WERI-Rb-1 (cell line): ENCODE measurements around the gene TGFBR3.

Experiments
- DNase-seq: peaks from one replicate; pipeline ENCODE4 v3.0.0-alpha.2; 2020
- H3K27ac ChIP-seq: fragments of 250-450 bp; sonication (Bioruptor Pico); 2 replicates; pipeline ENCODE4 v1.5.1; 2020; ENCODE audit warnings: mild to moderate bottlenecking, moderate library complexity
- H3K27me3 ChIP-seq: fragments of 250-450 bp; sonication (Bioruptor Pico); 2 replicates; pipeline ENCODE4 v1.5.1; 2021; ENCODE audit warnings: mild to moderate bottlenecking, low read depth, moderate library complexity; ENCODE audit not compliant: insufficient read depth, severe bottlenecking
- H3K36me3 ChIP-seq: fragments of 250-450 bp; sonication (Bioruptor Pico); 2 replicates; pipeline ENCODE4 v1.5.1; 2020; ENCODE audit warnings: mild to moderate bottlenecking, moderate library complexity
- H3K4me3 ChIP-seq: 2 replicates; pipeline ENCODE4 v1.5.1; 2011; ENCODE audit warnings: low read depth, mild to moderate bottlenecking, control low read depth, low read length
- H3K9me3 ChIP-seq: fragments of 250-450 bp; sonication (Bioruptor Pico); 2 replicates; pipeline ENCODE4 v1.5.1; 2021; ENCODE audit warnings: mild to moderate bottlenecking, moderate library complexity; ENCODE audit not compliant: severe bottlenecking
- TF ChIP-seq, protein P1 (sequence below): IDR thresholded peaks from 2 replicates; pipeline ENCODE4 v1.5.1; 2011; ENCODE audit warnings: low read depth, mild to moderate bottlenecking, control low read depth, inconsistent platforms, low read length

TGFBR3 gene

DNA sequence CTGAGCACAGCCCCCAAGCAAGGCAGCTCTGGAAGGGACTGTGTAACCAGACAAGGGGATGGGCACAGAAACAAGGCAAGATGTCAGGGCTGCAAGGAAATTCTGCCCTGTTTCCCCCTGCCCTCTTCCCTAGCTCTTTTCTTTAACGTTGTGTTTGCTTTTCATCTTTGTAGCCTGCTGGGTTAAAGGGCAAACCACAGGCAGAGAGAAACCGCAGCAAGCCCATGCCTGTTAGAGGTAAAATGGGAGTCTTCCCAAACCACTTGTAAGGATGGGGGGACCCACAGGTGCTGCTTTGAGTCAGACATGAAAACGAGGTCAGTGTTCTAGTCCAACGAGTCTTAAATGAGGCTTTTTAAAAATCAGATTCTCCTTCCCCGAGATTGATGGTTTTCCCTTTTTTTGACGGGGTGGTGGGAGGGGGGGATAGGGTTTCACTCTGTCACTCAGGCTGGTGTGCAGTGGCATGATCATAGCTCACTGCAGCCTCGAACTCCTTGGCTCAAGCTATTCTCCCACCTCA lies 13.3 kb downstream of the TGFBR3 start:
- Histone ChIP-seq H3K27me3 (no peaks in the 10 kb centered on the region), H3K27ac (no peak overlapping the region), H3K9me3 (no peaks in the 10 kb centered on the region), H3K4me3 (no peak overlapping the region), H3K36me3 (no peaks in the 10 kb centered on the region)
- TF ChIP-seq, protein P1, sequence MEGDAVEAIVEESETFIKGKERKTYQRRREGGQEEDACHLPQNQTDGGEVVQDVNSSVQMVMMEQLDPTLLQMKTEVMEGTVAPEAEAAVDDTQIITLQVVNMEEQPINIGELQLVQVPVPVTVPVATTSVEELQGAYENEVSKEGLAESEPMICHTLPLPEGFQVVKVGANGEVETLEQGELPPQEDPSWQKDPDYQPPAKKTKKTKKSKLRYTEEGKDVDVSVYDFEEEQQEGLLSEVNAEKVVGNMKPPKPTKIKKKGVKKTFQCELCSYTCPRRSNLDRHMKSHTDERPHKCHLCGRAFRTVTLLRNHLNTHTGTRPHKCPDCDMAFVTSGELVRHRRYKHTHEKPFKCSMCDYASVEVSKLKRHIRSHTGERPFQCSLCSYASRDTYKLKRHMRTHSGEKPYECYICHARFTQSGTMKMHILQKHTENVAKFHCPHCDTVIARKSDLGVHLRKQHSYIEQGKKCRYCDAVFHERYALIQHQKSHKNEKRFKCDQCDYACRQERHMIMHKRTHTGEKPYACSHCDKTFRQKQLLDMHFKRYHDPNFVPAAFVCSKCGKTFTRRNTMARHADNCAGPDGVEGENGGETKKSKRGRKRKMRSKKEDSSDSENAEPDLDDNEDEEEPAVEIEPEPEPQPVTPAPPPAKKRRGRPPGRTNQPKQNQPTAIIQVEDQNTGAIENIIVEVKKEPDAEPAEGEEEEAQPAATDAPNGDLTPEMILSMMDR, result no peak
- no peak for DNase-seq

DNA sequence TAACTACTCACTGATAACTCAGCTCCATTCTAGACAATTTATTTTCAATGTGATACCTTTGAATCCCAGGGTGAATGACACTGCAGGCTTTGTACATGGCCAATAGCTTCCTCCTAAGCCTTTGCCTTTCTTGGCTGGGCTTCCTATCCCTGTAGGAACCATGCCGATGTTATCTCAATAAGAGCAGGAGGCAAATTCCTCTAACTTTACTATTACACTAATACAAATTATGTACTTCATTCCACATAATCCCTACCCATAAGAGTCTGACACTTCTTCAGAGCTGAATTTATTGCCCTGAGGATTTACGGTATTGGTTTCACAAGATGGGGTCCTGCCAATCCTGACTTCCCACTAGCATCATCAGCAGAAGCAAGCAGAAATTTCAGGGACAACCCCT lies 14.0 kb downstream of the TGFBR3 start:
- no peaks in the 10 kb centered on the region for H3K9me3 ChIP-seq
- H3K27ac ChIP-seq, result no peak overlapping the region
- no peaks in the 10 kb centered on the region for H3K36me3 ChIP-seq
- H3K4me3 ChIP-seq, result no peak overlapping the region
- no peak for DNase-seq
- TF ChIP-seq, protein P1, result no peak
- H3K27me3 ChIP-seq, result no peaks in the 10 kb centered on the region

DNA sequence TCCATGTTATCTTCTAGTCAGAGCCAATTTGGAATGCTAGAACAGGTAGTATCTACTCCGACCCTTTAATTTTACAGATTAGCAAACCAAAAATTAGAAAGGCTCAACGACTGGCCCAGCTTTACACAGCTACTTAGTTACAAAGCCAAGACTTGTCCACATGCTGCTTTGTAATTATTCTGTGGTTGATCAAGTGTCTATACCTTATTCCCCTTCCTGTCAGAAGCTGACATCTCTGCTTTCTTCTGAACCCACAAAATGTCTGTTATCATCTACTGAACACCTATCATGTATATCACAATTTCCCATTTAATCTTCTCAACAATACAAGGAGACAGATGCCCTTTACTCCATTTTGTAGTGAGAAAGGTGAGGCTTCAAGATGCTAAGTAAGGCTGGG lies 15.6 kb downstream of the TGFBR3 start:
- Histone ChIP-seq H3K27ac (no peak overlapping the region), H3K36me3 (no peaks in the 10 kb centered on the region), H3K27me3 (no peaks in the 10 kb centered on the region), H3K4me3 (no peak overlapping the region), H3K9me3 (no peaks in the 10 kb centered on the region)
- DNase-seq, result no peak
- TF ChIP-seq, protein P1, result no peak

DNA sequence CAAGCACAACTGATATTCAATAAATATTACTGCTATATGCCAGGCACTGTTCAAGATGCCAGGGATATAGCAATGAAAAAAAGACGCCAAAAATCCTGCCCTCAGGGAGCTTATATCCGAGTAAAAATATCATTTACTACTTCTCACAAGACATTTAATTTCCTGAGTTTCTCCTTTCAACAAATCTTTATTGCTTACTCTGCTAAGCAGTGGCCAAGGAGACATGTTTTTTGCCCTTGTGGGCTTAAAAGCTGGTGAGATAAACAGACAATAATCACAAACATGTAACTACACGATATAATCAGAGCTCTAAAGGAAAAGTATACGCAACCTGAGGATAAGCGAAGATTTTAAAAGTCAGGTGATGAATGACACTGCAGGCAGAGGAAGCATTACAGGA lies 19.5 kb downstream of the TGFBR3 start:
- DNase-seq, result no peak
- Histone ChIP-seq H3K27ac (0 out of 2 replicates have a peak overlapping the region, but pooled peaks have one; percentile 23), H3K4me3 (peak overlapping the region; percentile 30), H3K36me3 (no peaks in the 10 kb centered on the region), H3K9me3 (no peaks in the 10 kb centered on the region), H3K27me3 (no peaks in the 10 kb centered on the region)
- TF ChIP-seq, protein P1, result no peak

DNA sequence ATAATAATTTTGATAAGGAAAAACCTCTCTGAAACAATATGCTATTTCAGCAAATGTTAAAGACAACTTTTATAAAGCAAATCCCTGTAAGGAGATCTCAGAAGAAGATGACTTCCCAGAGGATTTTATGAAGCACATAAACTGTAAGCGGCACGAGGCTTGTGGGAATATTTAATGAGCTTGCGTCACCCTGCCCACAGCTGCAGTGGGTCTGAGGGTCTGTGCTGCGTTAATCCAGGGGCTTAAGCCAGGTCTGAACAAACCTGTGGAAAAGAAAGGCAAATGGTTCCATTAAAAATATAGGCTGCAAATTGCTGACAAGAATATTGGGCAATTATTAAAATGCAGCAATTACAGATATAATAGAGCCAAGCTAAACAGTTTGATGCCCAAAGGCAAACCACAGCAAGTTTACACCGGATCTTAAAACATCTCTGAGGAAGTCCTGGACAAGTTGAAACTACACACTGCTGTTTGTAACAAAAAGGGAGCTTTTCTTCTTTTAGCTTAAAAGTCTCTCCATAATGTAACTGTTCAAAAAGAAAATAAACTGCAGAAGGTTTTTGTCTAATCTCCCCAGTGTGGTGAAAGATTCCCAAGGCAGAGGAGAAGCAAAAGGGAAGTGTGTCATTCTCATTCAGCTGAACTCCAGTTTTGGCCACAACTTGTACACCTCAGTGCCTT lies 21.8 kb downstream of the TGFBR3 start:
- H3K4me3 ChIP-seq, result no peak overlapping the region
- no peaks in the 10 kb centered on the region for H3K9me3 ChIP-seq
- peak; percentile 34 for DNase-seq
- no peaks in the 10 kb centered on the region for H3K36me3 ChIP-seq
- no peaks in the 10 kb centered on the region for H3K27me3 ChIP-seq
- H3K27ac ChIP-seq, result no peak overlapping the region
- TF ChIP-seq, protein P1, result no peak

DNA sequence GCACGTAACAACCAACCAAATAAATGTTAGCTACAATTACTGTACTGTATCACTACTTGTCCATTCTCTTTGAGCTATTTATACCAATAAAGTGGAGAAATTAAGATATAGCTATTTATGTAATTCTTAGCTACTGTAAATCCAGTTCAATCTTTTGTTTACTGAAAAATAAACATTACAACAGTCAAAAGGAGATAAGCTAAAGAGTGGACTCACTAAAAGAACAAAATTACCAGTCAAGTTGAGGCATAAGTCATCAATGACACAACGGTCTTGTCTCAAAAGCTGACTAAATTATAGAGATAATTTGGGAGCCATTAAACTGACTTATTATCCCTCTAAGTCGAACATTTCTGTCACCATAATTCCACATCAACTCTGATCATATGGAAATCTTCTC lies 22.5 kb downstream of the TGFBR3 start:
- Histone ChIP-seq H3K36me3 (no peaks in the 10 kb centered on the region), H3K27me3 (no peaks in the 10 kb centered on the region), H3K27ac (no peak overlapping the region), H3K4me3 (no peak overlapping the region), H3K9me3 (no peaks in the 10 kb centered on the region)
- DNase-seq, result no peak
- TF ChIP-seq, protein P1, result no peak
